ENCODE data around the gene HECTD4. TPM values are rescaled to one million over a fixed set of nuclear protein-coding genes. Genes with fewer than 3 reads are reported as not detected.
"Not testable (repeated sequence)": the region's sequence is repeated elsewhere in the genome, so short reads cannot be mapped to it uniquely, and the experiment has no call there.

Gene HECTD4
- total RNA-seq, 1 donor from 2014 or later = 47.3 TPM

GRCh38 chr12:112266473-112266872, 115.8 kb downstream of the HECTD4 start:
- no peak for DNase-seq (ENCODE audit: low read depth)

GRCh38 chr12:112261559-112261958, 120.7 kb downstream of the HECTD4 start:
- no peak for DNase-seq (ENCODE audit: low read depth)

GRCh38 chr12:112258926-112259325, 123.3 kb downstream of the HECTD4 start:
- no peak for DNase-seq (ENCODE audit: low read depth)

GRCh38 chr12:112256780-112257179, 125.5 kb downstream of the HECTD4 start:
- no peak for DNase-seq (ENCODE audit: low read depth)

GRCh38 chr12:112252184-112252583, 130.0 kb downstream of the HECTD4 start:
- peak; percentile 3 for DNase-seq (ENCODE audit: low read depth)

GRCh38 chr12:112244902-112245301, 137.3 kb downstream of the HECTD4 start:
- DNase-seq (ENCODE audit: low read depth) = not testable (repeated sequence)

- DNase-seq (ENCODE audit: low read depth) = no peak
Observed at GRCh38 chr12:112243255-112244110, 138.7 kb downstream of the HECTD4 start.

GRCh38 chr12:112241176-112241575, 141.1 kb downstream of the HECTD4 start:
- no peak for DNase-seq (ENCODE audit: low read depth)

GRCh38 chr12:112239881-112240280, 142.3 kb downstream of the HECTD4 start:
- DNase-seq (ENCODE audit: low read depth) = peak; percentile 42

- DNase-seq (ENCODE audit: low read depth) = no peak
Observed at GRCh38 chr12:112239020-112239419, 143.2 kb downstream of the HECTD4 start.

GRCh38 chr12:112238441-112238840, 143.8 kb downstream of the HECTD4 start:
- no peak for DNase-seq (ENCODE audit: low read depth)

GRCh38 chr12:112236786-112237185, 145.4 kb downstream of the HECTD4 start:
- DNase-seq (ENCODE audit: low read depth) = no peak

GRCh38 chr12:112236386-112236785, 145.8 kb downstream of the HECTD4 start:
- peak; percentile 54 for DNase-seq (ENCODE audit: low read depth)

- no peak for DNase-seq (ENCODE audit: low read depth)
Observed at GRCh38 chr12:112234303-112234702, 147.9 kb downstream of the HECTD4 start.

- no peak for DNase-seq (ENCODE audit: low read depth)
Observed at GRCh38 chr12:112233242-112233641, 149.0 kb downstream of the HECTD4 start.

GRCh38 chr12:112230136-112230535, 152.1 kb downstream of the HECTD4 start:
- no peak for DNase-seq (ENCODE audit: low read depth)

- no peak for DNase-seq (ENCODE audit: low read depth)
Observed at GRCh38 chr12:112226768-112227167, 155.5 kb downstream of the HECTD4 start.

GRCh38 chr12:112220628-112221027, 161.6 kb downstream of the HECTD4 start:
- not testable (repeated sequence) for DNase-seq (ENCODE audit: low read depth)

- no peak for DNase-seq (ENCODE audit: low read depth)
Observed at GRCh38 chr12:112219195-112219594, 163.0 kb downstream of the HECTD4 start.

- DNase-seq (ENCODE audit: low read depth) = no peak
Observed at GRCh38 chr12:112218150-112218549, 164.1 kb downstream of the HECTD4 start.

- DNase-seq (ENCODE audit: low read depth) = no peak
Observed at GRCh38 chr12:112217647-112218046, 164.6 kb downstream of the HECTD4 start.

- no peak for DNase-seq (ENCODE audit: low read depth)
Observed at GRCh38 chr12:112216223-112216622, 166.0 kb downstream of the HECTD4 start.

GRCh38 chr12:112214064-112214463, 168.2 kb downstream of the HECTD4 start:
- no peak for DNase-seq (ENCODE audit: low read depth)

All from renal cortical epithelial cell (primary cell).